ENCODE data around the gene KY.
"Not testable (repeated sequence)": the region's sequence is repeated elsewhere in the genome, so short reads cannot be mapped to it uniquely, and the experiment has no call there.

KY gene

DNA sequence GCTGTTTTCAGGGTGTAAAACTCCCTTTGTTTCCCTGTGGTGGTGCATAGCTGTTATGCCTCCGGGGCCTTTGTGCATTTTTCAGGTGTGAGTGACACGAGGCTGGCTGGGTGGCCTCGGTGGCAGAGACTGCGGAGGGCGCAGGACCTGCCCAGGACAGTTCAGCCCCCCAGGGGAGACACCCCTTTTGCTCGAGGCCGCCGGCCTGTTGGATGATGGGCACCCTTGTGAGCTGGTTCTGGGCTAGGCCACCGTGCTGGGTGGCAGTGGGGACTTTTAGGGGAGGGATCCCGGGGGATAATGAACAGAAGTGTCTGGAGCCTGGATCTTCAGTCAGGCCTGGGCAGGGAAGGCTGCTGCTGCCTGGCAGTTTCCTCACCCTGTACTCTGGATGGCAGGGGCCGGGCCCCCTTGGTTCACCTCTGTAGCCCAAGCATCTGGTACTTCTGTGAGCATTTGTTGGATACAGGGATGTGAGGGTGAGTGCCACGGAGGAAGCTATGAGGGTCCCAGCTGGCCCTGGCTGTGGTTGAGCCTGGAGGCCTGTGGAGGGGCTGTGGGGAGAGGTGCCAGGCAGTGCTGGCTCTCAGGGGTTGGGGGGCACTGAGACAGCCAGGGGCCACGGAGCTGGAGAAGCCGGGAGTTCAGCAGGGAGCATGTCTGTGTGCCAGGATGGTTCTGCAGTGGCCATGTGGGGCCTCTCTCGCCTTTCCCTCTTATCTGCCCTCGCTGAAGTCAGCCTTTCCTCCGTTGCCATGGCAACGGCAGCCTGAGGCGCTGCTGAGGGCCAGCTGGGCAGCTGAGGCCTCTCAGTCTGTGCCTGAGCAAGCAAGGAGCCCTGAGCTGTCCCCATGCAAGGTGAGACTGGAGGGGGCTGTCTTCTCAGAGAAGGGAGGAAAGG, 49.0 kb downstream of the KY start:
- DNase-seq (ENCODE audit: low spot score) = no peak

DNA sequence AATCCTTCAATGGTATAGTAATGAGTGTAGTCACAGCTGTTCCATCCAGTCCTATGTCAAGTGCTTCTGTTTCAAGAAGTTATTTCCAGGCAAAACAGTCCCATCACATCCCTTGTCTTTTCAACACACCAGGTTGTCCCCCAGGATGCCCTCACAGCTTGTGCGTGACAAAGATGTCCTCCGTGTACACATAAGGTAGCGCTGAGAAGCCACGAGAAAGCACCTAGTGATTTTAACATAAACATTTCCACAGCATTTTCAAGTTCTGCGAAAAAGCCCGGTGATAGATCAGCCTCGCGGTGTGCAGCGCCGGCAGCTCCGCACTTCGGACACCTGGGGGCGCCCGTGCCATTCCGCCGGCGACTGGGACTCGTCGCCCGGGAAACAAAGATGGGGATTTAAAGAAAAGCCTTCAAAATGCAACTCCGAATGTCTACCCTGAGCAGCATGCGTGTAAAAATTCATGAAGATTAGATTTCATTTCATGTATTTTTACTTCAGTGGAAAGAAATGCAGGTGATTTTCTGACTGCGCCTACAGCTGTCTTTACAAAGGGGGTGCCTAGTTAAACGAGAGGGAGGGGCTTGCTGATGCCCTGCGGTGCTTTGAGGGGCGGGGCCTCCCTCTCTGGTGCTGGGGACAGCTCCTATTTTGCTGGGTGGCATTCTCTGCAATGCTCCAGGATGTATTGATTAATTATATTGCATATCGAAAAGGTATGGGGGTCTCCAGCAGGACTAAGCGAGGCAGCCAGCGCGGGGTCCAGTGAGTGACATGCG, 49.9 kb downstream of the KY start:
- DNase-seq (ENCODE audit: low spot score) = peak; percentile 63

DNA sequence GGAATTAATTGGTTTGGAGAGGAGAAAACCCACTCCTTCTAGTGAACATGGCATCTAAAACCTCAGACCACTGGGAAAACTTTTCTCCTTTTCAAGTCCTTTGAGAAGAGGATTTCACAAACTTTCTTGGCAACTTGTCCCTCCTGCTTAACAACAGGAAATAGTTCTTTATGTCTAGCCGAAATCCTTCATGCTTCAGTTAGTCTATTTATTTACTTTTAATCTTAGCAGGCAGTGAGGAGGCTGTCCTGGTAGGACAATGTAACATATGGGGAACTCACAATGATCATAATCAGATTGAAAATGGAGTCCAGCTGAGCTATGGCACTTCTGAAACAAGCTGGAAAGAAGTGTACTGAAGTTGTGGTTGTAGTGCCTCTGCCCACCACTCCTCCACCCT, 50.6 kb downstream of the KY start:
- no peak for DNase-seq (ENCODE audit: low spot score)

DNA sequence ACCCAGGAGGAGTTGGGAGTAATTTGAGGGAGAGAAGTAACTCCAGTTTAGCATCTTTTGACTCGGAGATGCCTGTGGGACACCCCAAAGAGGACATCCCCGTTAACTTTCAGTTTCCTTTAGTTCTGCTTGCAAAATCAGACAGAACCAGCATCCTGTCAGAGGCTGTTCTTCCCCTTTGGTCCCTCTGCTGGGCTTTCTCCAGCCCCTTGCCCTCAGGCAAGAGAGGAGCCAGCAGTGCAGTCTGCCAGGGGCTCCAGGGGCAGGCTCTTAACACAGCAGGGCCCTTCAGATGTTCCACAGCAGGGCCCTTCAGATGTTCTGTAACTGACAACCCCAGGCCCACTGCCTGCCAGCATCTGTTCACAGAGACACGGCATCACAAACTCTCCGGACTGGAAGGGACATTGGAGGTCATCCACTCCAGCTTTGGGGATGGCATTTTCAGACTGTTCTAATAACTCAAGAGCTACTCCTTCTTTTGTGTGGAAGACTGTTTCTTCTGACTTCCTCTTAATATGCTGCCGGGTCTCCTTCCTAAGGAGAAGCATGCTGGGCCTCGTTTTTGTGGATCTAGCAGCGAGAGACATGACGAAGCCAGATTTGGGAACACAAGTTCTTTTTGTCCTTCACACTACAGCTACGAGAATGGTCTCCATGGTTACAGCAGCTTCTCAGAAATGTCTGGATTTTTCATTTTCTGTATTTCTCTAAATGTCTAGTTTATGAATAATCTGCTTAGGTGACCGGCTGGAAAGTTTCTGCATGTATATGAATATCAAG, 51.9 kb downstream of the KY start:
- DNase-seq (ENCODE audit: low spot score) = no peak

DNA sequence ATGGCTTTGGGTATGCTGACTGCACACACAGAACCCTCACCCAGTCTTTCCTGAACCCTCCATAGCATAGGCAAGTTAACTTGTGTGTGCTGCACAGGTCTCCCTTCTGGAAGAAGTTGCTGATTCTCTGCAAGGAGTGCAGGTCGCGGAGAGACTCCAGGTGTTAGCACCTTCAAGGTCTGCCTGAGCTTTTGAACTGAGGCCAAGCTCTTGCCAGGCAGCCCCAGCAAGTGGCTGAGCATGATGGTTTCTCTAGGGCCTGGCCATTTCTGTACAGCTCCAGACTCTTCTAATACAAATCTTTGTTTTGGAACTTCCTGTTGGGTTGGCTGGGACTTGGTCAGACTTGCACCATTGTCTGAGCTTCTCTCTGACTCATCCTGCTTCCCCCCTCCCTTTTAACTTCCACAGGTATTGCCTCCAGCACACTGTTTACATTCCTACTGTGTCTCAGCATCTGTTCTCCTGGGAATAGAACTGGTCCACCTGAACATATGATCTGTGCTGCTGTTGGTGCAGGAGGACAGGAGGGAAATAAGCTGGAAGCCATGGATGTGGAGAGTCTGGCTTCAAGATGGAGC, 53.3 kb downstream of the KY start:
- DNase-seq (ENCODE audit: low spot score) = peak; percentile 62

DNA sequence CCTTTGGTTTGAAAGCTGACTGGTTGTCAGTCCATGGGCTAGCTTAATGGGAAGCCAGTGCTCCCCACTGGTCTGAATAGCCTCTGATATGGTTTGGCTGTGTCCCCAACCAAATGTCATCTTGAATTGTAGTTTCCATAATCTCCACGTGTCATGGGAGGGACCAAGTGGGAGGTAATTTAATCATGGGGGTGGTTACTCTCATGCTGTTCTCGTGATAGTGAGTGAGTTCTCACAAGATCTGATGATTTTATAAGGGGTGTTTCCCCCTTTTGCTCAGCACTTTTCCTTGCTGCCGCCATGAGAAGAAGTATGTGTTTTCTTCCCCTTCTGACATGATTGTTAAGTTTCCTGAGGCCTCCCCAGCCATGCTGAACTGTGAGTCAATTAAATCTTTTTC, 55.8 kb downstream of the KY start:
- not testable (repeated sequence) for DNase-seq (ENCODE audit: low spot score)

DNA sequence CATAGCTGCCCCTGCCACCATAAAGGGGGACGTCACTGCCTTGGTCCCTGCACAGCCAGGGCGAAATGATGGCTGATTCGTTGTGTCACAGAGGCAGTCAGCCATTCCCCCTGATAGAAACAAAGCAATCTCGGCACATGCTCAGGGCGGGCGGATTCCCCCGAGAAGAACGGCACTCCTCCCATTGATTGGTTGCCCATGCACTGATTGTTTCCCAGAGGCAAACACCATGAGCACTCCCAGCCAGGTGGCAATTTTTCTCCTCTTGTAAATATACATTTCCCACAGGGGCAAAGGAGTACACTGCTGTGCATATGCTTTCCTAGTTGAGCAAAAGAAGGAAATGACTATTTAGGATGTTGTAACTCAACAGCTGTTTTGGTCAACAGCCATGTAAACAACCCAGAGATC, 56.5 kb downstream of the KY start:
- DNase-seq (ENCODE audit: low spot score) = no peak

DNA sequence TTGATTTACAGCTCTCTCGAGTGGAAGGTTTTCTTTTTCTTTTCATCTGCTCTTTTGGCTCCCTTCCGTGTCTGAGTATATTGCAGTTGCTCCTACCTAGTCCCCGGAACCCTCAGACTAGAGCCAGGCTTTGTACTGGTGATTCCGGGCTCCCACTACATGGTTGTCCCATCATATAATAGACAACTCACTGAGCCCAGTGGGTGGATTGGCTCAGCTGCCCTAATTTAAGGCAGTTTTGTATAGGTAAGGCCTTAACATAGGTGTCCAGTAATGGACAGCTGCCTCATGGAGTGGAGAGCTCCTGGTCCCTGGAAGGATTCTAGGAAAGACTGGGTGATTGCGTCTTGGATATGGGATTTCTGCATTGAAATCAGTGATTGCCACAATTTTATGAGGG, 58.0 kb downstream of the KY start:
- DNase-seq (ENCODE audit: low spot score) = no peak

DNA sequence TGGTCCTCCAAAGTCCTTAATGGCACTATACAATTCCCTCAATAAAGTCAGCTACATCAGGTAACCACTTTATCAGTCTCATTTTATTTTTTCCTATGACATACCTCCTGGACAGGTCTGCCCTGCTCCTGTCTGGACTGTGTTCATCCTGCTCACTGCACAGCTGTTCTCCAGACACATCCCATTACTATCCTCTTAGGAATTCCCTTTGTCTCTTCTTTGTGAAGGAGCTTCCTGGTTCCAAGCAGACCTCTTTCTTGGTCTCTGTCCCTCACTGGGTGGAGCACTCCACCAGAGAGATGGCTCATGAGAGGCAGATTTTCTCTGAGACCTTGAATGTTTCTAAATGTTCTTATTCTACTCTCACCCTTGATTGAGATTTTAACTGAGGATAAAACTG, 60.1 kb downstream of the KY start:
- DNase-seq (ENCODE audit: low spot score) = no peak

DNA sequence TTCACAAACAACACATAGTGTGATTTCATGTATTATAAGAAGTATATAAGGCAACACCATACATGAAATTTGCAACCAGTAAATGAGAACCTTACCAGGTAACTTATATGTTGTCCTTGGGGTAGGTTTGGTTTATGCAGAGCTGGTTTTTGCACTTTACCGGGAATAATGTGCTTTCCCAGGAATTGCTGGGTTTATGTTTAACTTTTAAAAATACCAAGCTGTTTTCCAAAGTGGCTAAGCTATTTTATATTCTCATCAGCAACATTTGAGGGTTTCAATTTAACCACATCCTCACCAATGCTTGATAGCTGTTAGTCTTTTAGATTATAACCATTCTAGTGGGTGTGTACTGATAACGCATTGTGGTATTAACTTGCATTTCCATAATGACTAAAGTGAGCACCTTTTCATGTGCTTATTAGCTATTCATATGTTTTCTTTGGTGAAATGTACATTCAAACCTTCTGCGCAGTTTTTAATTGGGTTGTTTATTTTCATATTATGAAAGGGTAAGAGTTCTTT, 71.6 kb downstream of the KY start:
- DNase-seq (ENCODE audit: low spot score) = no peak

DNA sequence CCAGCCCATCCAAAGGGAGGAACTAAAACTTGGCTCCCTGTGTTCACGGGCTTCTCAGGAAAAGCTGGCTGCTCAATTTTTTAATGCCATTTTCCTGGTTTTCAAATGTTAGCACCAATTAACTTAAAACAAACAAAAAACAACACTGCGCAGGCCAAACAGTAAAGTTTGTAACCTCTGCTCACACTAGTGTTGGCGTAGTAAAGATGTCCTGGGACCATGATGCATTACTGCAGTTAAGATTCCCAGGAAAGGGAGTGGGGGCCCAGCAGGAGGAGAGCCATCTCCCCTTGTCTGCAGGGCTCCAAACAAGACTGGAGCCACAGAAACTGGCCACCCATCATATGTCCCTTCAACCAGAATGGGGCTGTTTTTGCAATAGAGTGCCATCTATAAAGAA, 74.0 kb downstream of the KY start:
- no peak for DNase-seq (ENCODE audit: low spot score)

DNA sequence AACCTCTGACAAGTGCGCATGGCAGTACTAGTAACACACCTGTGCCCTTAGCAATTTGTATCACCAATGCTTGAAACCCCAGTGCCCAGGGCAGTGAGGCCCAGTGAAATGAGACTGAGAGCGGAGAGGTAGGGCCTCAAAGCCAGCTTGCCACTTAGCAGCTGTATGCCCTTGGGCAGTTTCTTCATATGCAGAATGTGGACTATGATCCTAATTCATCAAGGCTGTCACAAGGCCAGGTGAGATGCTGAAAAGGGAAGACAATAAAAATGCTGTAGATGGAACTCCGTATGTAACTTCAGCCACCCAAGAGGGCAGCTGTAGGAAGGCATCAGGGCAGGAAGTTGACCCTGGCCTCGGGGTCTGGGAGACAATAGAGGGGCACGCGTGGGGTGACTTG, 74.4 kb downstream of the KY start:
- no peak for DNase-seq (ENCODE audit: low spot score)

DNA sequence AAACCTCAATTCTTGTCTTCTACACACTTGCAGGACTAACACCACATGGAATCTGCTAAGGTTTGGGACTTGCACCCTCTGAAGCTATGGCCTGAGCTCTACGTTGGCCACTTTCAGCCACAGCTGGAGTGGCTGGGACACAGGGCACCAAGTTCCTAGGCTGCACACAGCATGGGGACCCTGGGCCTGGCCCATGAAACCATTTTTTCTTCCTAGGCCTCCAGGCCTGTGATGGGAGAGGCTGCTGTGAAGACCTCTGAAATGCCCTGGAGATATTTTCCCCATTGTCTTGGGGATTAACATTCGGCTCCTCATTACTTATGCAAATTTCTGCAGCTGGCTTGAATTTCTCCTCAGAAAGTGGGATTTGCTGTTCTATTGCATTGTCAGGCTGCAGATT, 80.9 kb downstream of the KY start:
- not testable (repeated sequence) for DNase-seq (ENCODE audit: low spot score)

DNA sequence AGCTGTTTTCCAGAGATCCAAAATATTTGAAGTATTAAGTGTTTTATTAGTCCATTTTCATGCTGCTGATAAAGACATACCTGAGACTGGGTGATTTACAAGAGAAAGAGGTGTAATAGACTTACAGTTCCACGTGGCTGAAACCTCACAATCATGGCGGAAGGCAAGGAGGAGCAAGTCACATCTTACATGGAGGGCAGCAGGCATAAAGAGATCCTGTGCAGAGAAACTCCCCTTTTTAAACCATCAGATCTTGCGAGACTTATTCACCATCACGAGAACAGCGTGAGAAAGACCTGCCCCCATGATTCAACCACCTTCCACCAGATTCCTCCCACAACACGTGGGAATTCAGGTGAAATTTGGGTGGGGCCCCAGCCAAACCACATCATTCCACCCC, 82.0 kb downstream of the KY start:
- DNase-seq (ENCODE audit: low spot score) = no peak

DNA sequence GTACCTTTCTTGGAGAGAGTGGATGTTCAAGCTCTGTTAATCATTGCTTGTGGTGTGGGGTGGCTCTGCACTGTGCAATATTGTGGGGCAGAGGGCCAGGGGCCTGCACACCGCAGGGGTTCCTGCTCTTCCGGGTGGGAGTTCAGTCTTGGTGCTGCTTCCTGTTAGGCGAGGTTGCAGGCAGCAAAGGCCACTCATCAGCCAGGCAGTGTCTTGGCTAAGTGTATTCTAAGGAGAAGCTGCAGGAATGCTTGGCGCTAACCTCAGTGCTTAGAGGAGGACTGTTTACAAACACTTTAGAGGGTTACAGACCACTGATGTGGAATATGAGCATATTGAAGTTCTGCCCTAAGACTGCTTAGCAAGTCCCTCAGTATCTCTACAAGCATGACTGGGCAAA, 83.2 kb downstream of the KY start:
- no peak for DNase-seq (ENCODE audit: low spot score)

DNA sequence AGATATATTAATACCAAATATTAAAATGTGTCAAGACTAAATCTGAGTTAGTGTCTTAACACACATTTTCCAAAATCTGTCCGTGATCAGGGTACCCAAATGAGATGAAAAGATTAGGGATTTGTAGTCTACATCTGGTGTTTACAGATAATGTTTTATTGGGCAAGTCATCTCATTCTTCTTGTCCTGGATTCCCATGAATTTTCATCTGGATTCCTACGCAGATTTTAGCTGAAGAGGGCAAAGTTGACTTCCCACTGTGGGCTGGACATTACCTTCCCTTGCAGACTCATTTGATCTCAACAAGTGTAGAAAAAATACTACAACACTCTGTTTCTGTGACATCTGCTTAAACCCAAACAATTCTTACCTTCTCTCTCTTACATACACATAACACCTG, 85.8 kb downstream of the KY start:
- DNase-seq (ENCODE audit: low spot score) = no peak

DNA sequence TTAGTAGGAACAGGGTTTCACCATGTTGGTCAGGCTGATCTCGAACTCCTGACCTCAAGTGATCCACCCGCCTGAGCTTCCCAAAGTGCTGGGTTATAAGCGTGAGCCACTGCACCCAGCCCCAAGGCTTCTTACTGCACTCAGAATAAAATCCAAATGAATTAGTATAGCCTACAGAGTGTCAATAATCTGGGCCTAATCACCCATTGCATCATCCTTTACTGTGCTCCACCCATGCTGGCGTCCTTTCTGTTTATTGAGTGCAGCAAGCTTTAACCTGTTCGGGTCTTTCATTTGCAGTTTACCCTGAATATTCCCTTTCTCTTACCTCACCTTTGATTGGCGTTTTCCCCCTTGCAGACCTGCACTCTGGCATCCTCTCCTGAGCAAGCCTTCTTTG, 87.2 kb downstream of the KY start:
- DNase-seq (ENCODE audit: low spot score) = no peak

DNA sequence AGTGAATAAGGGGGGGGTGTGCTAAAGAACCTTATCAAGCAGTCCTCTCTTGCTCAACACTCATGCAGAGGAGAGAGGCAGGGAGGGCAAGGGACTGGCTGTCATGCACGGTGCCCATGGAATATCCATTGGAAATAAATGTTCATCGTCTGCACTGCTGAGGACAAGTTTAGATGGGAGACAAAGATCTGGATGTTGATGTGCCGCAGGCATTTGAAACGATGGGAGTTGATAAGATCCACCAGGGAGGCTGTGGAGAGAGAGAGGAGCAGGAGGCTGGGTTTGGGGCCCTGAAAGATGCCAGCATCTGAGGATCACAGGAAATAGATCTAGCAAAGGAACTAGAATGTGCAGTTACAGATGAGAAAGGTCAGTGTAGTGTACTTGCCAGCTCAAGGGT, 88.8 kb downstream of the KY start:
- no peak for DNase-seq (ENCODE audit: low spot score)

DNA sequence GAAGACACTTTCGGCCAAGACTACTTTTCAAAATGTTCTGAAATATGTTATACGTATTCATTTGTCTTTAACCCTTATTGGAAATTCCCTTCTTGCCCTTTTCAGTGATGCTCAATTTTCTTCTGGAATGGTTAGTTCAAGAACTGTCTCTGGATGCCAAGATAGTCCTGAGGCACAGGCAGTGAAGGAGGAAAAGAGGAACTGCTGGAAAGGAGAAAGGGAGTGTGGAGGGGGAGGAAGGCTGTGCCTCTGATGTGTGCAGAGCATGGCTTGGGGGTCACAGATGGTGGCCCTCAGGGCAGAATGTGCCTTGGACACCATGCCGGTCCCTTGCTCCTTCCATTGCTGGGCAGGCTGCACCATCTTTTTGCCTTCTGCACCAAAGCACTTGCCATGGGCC, 91.2 kb downstream of the KY start:
- no peak for DNase-seq (ENCODE audit: low spot score)

All from kidney capillary endothelial cell (primary cell).